WTC11 (cell line): ENCODE measurements around the gene SENP1. TPM values are rescaled to one million over a fixed set of nuclear protein-coding genes. Genes with fewer than 3 reads are reported as not detected.

ENCODE experiments used
- ATAC-seq: fragments of 200-7000 bp; cut with Tn5 transposase; 2 replicates; pipeline ENCODE4 v1.10.0; 2021; ENCODE audit warnings: mild to moderate bottlenecking, moderate library complexity
- CTCF ChIA-PET: fragments of 300-600 bp; sonication (Branson Sonifier 250); formaldehyde crosslinking; loops from one replicate; lab custom pipeline; 2021; ENCODE audit warnings: antibody characterized with exemption; lab: Charles Lee
- POLR2A ChIA-PET: fragments of 350-600 bp; sonication (Branson Sonifier 250); formaldehyde crosslinking; loops from one replicate; lab custom pipeline; 2021; ENCODE audit warnings: antibody characterized with exemption; lab: Charles Lee
- DNase-seq: peaks from one replicate; pipeline ENCODE4 v3.0.0; 2021; ENCODE audit warnings: low spot score
- H3K27ac Mint-ChIP-seq: 2 replicates; pipeline ENCODE4 v1.8.0; 2021; ENCODE audit warnings: mixed read lengths
- H3K27me3 Mint-ChIP-seq: 2 replicates; pipeline ENCODE4 v1.8.0; 2021; ENCODE audit warnings: low read depth, mild to moderate bottlenecking, moderate library complexity, mixed read lengths
- H3K36me3 Mint-ChIP-seq: 2 replicates; pipeline ENCODE4 v1.8.0; 2021; ENCODE audit warnings: mixed read lengths
- H3K4me1 Mint-ChIP-seq: 2 replicates; pipeline ENCODE4 v1.8.0; 2022; ENCODE audit warnings: mixed read lengths
- H3K4me3 Mint-ChIP-seq: 2 replicates; pipeline ENCODE4 v1.8.0; 2021; ENCODE audit warnings: mild to moderate bottlenecking, moderate library complexity, mixed read lengths
- H3K9me3 Mint-ChIP-seq: 2 replicates; pipeline ENCODE4 v1.8.0; 2021; ENCODE audit warnings: mixed read lengths
- AR ChIP-seq: fragments of 250-450 bp; sonication (Bioruptor Pico); IDR thresholded peaks from 2 replicates; pipeline ENCODE4 v1.9.0; 2021; ENCODE audit warnings: mild to moderate bottlenecking
- ARID4B ChIP-seq: sonication (generic); formaldehyde crosslinking; IDR thresholded peaks from 2 replicates; pipeline ENCODE4 v1.8.0; 2023; ENCODE audit warnings: missing genetic modification reagents, mild to moderate bottlenecking, borderline replicate concordance
- ATF3 ChIP-seq: sonication (generic); formaldehyde crosslinking; conservative IDR thresholded peaks from 2 replicates; pipeline ENCODE4 v1.8.1; 2022; ENCODE audit warnings: mild to moderate bottlenecking, missing genetic modification reagents
- ESRRA ChIP-seq: sonication (generic); formaldehyde crosslinking; IDR thresholded peaks from 2 replicates; pipeline ENCODE4 v1.8.1; 2022; ENCODE audit warnings: mild to moderate bottlenecking, missing genetic modification reagents, borderline replicate concordance
- FOXK1 ChIP-seq: sonication (generic); formaldehyde crosslinking; IDR thresholded peaks from 2 replicates; pipeline ENCODE4 v1.8.0; 2022; ENCODE audit warnings: mild to moderate bottlenecking, moderate library complexity, missing genetic modification reagents
- GABPB1 ChIP-seq: sonication (generic); formaldehyde crosslinking; IDR thresholded peaks from 2 replicates; pipeline ENCODE4 v1.8.1; 2023; ENCODE audit warnings: mild to moderate bottlenecking, missing genetic modification reagents
- GRHL2 ChIP-seq: fragments of 250-450 bp; sonication (Bioruptor Pico); IDR thresholded peaks from 2 replicates; pipeline ENCODE4 v1.8.0; 2022; ENCODE audit warnings: mild to moderate bottlenecking, moderate library complexity; ENCODE audit not compliant: insufficient replicate concordance, severe bottlenecking
- KAT7 ChIP-seq: sonication (generic); formaldehyde crosslinking; IDR thresholded peaks from 2 replicates; pipeline ENCODE4 v1.8.1; 2023; ENCODE audit warnings: missing genetic modification reagents, mild to moderate bottlenecking, borderline replicate concordance
- MXD4 ChIP-seq: fragments of 250-450 bp; sonication (Bioruptor Pico); IDR thresholded peaks from 2 replicates; pipeline ENCODE4 v1.8.0; 2021; ENCODE audit warnings: mild to moderate bottlenecking, moderate library complexity, borderline replicate concordance
- NR2C2 ChIP-seq: sonication (generic); formaldehyde crosslinking; IDR thresholded peaks from 2 replicates; pipeline ENCODE4 v1.8.0; 2022; ENCODE audit warnings: mild to moderate bottlenecking, missing genetic modification reagents
- PREB ChIP-seq: sonication (generic); formaldehyde crosslinking; IDR thresholded peaks from 2 replicates; pipeline ENCODE4 v1.8.1; 2022; ENCODE audit warnings: mild to moderate bottlenecking, missing genetic modification reagents, moderate library complexity, borderline replicate concordance
- SP1 ChIP-seq: sonication (generic); formaldehyde crosslinking; conservative IDR thresholded peaks from 2 replicates; pipeline ENCODE4 v1.8.1; 2022; ENCODE audit warnings: missing genetic modification reagents
- USF2 ChIP-seq: sonication (generic); formaldehyde crosslinking; IDR thresholded peaks from 2 replicates; pipeline ENCODE4 v1.8.1; 2023; ENCODE audit warnings: mild to moderate bottlenecking, missing genetic modification reagents, moderate library complexity
- ZNF232 ChIP-seq: sonication (generic); formaldehyde crosslinking; IDR thresholded peaks from 2 replicates; pipeline ENCODE4 v1.8.0; 2022; ENCODE audit warnings: mild to moderate bottlenecking, missing genetic modification reagents
- ZNF263 ChIP-seq: sonication (generic); formaldehyde crosslinking; IDR thresholded peaks from 2 replicates; pipeline ENCODE4 v1.8.1; 2022; ENCODE audit warnings: low read depth, mild to moderate bottlenecking, moderate library complexity, missing genetic modification reagents
- total RNA-seq: library from RNA; stranded (reverse); gene quantifications from 3 replicates; pipeline ENCODE4 v1.2.3, GENCODE V29; 2021
- TF ChIP-seq, protein P1 (sequence below): sonication (generic); formaldehyde crosslinking; IDR thresholded peaks from 2 replicates; pipeline ENCODE4 v1.8.1; 2022; ENCODE audit warnings: mild to moderate bottlenecking, moderate library complexity, missing genetic modification reagents
- TF ChIP-seq, protein P2 (sequence below): fragments of 250-450 bp; sonication (Bioruptor Pico); conservative IDR thresholded peaks from 2 replicates; pipeline ENCODE4 v1.9.0; 2021; ENCODE audit warnings: mild to moderate bottlenecking
- TF ChIP-seq, protein P3 (sequence below): sonication (generic); formaldehyde crosslinking; IDR thresholded peaks from 2 replicates; pipeline ENCODE4 v1.8.0; 2022; ENCODE audit warnings: missing genetic modification reagents
- TF ChIP-seq, protein P4 (sequence below): sonication (generic); formaldehyde crosslinking; IDR thresholded peaks from 2 replicates; pipeline ENCODE4 v1.8.1; 2022; ENCODE audit warnings: missing genetic modification reagents, borderline replicate concordance

SENP1 gene
- total RNA-seq, 1 experiment from 2014 or later: 20.4 TPM

GRCh38 chr12:48008950-48009349, 96.9 kb downstream of the SENP1 start:
- POLR2A ChIA-PET: no interaction called here
- peaks cover 100% of the 10 kb centered on the region for H3K27me3 Mint-ChIP-seq
- TF ChIP-seq ZNF232 (CRISPR knock-in tag) (no peak), ARID4B (CRISPR knock-in tag) (no peak), NR2C2 (no peak), PREB (CRISPR knock-in tag) (no peak), ESRRA (CRISPR knock-in tag) (no peak), AR (CRISPR knock-in tag) (no peak), ATF3 (CRISPR knock-in tag) (no peak), GABPB1 (no peak), USF2 (no peak), GRHL2 (CRISPR knock-in tag) (no peak), ZNF263 (CRISPR knock-in tag) (no peak), FOXK1 (CRISPR knock-in tag) (no peak), MXD4 (CRISPR knock-in tag) (no peak), KAT7 (CRISPR knock-in tag) (no peak), SP1 (no peak)
- TF ChIP-seq, protein P1, sequence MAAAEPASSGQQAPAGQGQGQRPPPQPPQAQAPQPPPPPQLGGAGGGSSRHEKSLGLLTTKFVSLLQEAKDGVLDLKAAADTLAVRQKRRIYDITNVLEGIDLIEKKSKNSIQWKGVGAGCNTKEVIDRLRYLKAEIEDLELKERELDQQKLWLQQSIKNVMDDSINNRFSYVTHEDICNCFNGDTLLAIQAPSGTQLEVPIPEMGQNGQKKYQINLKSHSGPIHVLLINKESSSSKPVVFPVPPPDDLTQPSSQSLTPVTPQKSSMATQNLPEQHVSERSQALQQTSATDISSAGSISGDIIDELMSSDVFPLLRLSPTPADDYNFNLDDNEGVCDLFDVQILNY (CRISPR knock-in tag): no peak
- TF ChIP-seq, protein P2, sequence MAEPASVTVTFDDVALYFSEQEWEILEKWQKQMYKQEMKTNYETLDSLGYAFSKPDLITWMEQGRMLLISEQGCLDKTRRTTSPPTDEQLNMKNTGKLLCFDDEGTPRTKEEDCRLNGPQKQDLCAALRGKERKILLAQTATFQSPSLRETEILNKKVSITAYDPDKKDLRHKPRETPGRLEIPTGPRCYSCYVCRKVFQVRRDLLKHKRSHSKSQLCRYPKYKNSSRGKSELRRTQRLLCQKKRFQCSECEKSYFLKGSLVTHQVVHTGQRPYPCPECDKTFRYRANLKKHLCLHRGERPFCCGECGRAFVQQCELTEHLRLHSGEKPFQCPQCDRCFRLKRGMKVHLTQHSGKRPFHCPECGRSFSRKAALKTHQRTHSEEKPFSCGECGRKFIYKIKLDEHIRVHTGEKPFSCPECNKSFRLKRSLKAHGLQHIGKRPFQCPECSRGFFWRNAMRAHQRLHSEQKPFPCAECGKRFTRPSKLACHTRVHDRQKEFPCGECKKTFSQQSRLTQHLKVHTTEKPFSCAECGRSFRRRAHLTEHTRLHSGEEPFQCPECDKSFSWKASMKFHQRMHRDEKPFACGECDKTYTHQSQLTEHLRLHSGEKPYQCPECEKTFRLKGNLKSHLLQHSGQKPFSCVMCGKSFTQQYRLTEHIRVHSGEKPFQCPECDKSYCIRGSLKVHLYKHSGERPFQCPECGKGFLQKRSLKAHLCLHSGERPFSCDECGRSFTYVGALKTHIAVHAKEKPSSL (CRISPR knock-in tag): no peak
- TF ChIP-seq, protein P3, sequence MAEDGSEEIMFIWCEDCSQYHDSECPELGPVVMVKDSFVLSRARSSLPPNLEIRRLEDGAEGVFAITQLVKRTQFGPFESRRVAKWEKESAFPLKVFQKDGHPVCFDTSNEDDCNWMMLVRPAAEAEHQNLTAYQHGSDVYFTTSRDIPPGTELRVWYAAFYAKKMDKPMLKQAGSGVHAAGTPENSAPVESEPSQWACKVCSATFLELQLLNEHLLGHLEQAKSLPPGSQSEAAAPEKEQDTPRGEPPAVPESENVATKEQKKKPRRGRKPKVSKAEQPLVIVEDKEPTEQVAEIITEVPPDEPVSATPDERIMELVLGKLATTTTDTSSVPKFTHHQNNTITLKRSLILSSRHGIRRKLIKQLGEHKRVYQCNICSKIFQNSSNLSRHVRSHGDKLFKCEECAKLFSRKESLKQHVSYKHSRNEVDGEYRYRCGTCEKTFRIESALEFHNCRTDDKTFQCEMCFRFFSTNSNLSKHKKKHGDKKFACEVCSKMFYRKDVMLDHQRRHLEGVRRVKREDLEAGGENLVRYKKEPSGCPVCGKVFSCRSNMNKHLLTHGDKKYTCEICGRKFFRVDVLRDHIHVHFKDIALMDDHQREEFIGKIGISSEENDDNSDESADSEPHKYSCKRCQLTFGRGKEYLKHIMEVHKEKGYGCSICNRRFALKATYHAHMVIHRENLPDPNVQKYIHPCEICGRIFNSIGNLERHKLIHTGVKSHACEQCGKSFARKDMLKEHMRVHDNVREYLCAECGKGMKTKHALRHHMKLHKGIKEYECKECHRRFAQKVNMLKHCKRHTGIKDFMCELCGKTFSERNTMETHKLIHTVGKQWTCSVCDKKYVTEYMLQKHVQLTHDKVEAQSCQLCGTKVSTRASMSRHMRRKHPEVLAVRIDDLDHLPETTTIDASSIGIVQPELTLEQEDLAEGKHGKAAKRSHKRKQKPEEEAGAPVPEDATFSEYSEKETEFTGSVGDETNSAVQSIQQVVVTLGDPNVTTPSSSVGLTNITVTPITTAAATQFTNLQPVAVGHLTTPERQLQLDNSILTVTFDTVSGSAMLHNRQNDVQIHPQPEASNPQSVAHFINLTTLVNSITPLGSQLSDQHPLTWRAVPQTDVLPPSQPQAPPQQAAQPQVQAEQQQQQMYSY (CRISPR knock-in tag): no peak
- TF ChIP-seq, protein P4, sequence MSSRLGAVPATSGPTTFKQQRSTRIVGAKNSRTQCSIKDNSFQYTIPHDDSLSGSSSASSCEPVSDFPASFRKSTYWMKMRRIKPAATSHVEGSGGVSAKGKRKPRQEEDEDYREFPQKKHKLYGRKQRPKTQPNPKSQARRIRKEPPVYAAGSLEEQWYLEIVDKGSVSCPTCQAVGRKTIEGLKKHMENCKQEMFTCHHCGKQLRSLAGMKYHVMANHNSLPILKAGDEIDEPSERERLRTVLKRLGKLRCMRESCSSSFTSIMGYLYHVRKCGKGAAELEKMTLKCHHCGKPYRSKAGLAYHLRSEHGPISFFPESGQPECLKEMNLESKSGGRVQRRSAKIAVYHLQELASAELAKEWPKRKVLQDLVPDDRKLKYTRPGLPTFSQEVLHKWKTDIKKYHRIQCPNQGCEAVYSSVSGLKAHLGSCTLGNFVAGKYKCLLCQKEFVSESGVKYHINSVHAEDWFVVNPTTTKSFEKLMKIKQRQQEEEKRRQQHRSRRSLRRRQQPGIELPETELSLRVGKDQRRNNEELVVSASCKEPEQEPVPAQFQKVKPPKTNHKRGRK (CRISPR knock-in tag): no peak

More at GRCh38 chr12:48008950-48009349, 96.9 kb downstream of the SENP1 start:
- CTCF ChIA-PET: no interaction called here
- no peak for DNase-seq
- no peak for ATAC-seq
- Mint-ChIP-seq H3K9me3 (no peaks in the 10 kb centered on the region), H3K27ac (no peak overlapping the region), H3K36me3 (no peaks in the 10 kb centered on the region), H3K4me1 (peaks cover 12% of the 10 kb centered on the region), H3K4me3 (no peak overlapping the region)
